ENCODE data around the gene IGSF21.

GRCh38 chr1:18197299-18197698, 89.7 kb downstream of the IGSF21 start:
- TF ChIP-seq, protein P1, sequence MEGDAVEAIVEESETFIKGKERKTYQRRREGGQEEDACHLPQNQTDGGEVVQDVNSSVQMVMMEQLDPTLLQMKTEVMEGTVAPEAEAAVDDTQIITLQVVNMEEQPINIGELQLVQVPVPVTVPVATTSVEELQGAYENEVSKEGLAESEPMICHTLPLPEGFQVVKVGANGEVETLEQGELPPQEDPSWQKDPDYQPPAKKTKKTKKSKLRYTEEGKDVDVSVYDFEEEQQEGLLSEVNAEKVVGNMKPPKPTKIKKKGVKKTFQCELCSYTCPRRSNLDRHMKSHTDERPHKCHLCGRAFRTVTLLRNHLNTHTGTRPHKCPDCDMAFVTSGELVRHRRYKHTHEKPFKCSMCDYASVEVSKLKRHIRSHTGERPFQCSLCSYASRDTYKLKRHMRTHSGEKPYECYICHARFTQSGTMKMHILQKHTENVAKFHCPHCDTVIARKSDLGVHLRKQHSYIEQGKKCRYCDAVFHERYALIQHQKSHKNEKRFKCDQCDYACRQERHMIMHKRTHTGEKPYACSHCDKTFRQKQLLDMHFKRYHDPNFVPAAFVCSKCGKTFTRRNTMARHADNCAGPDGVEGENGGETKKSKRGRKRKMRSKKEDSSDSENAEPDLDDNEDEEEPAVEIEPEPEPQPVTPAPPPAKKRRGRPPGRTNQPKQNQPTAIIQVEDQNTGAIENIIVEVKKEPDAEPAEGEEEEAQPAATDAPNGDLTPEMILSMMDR (IDR thresholded peaks at IDR 0.05) = no peak
- no peak for TF ChIP-seq POLR2A (IDR thresholded peaks at IDR 0.05)

Measured in thyroid gland (tissue), 4 donors.